Measurements from ENCODE around the gene OR5AR1.

DNA sequence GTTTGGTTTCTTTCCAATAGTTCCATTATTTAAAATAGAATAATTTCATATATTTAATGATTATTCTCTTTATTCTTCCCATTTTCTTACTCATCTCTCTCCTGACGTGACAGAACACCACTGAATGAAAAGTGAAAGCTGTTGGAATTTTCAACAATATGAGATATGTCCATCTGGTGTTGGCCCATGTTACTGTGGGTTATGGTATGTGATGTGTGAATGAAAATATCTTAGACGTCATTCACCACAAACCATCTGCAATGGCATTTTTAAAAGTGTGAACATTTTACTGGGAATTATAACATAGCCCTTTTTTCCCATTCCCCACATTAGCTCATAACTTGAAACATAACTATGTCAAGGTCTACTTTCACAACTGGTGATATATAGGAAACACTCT is 37.5 kb upstream of the OR5AR1 start:
- TF ChIP-seq MXD4 (CRISPR knock-in tag; IDR thresholded peaks at IDR 0.05) (no peak), POLR2A (IDR thresholded peaks at IDR 0.05; ENCODE audit: insufficient read depth in 1 of 2, low read depth in 2 of 2, low read length in 2 of 2) (no peak), SOX6 (IDR thresholded peaks at IDR 0.05) (no peak), SOX6 (CRISPR knock-in tag; IDR thresholded peaks at IDR 0.05) (no peak), PPARG (CRISPR knock-in tag; conservative IDR thresholded peaks at IDR 0.05) (no peak), BHLHE40 (IDR thresholded peaks at IDR 0.05; ENCODE audit: low read length) (no peak), SRSF1 (optimal IDR thresholded peaks at IDR 0.05; ENCODE audit: low read depth, low read length) (no peak)
- TF ChIP-seq, protein P1, sequence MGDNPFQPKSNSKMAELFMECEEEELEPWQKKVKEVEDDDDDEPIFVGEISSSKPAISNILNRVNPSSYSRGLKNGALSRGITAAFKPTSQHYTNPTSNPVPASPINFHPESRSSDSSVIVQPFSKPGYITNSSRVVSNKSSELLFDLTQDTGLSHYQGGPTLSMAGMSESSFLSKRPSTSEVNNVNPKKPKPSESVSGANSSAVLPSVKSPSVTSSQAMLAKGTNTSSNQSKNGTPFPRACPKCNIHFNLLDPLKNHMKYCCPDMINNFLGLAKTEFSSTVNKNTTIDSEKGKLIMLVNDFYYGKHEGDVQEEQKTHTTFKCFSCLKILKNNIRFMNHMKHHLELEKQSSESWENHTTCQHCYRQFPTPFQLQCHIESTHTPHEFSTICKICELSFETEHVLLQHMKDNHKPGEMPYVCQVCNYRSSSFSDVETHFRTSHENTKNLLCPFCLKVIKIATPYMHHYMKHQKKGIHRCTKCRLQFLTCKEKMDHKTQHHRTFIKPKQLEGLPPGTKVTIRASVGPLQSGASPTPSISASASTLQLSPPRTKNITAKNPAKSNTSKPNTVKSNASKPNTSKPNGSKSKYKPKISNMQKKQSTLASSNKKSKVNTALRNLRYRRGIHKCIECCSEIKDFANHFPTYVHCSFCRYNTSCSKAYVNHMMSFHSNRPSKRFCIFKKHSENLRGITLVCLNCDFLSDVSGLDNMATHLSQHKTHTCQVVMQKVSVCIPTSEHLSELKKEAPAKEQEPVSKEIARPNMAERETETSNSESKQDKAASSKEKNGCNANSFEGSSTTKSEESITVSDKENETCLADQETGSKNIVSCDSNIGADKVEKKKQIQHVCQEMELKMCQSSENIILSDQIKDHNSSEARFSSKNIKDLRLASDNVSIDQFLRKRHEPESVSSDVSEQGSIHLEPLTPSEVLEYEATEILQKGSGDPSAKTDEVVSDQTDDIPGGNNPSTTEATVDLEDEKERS (CRISPR knock-in tag; IDR thresholded peaks at IDR 0.05): no peak
- TF ChIP-seq, protein P2, sequence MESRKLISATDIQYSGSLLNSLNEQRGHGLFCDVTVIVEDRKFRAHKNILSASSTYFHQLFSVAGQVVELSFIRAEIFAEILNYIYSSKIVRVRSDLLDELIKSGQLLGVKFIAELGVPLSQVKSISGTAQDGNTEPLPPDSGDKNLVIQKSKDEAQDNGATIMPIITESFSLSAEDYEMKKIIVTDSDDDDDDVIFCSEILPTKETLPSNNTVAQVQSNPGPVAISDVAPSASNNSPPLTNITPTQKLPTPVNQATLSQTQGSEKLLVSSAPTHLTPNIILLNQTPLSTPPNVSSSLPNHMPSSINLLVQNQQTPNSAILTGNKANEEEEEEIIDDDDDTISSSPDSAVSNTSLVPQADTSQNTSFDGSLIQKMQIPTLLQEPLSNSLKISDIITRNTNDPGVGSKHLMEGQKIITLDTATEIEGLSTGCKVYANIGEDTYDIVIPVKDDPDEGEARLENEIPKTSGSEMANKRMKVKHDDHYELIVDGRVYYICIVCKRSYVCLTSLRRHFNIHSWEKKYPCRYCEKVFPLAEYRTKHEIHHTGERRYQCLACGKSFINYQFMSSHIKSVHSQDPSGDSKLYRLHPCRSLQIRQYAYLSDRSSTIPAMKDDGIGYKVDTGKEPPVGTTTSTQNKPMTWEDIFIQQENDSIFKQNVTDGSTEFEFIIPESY (CRISPR knock-in tag; IDR thresholded peaks at IDR 0.05): no peak
